Measurements from ENCODE around the gene DNAH1.

GRCh38 chr3:52367891-52368880 is 52.1 kb downstream of the DNAH1 start:
- TF ChIP-seq EZH2phosphoT487 (IDR thresholded peaks at IDR 0.05; ENCODE audit: insufficient read depth, low read depth) (no peak), EZH2 (IDR thresholded peaks at IDR 0.05; ENCODE audit: insufficient read depth, poor library complexity, severe bottlenecking) (no peak)
